ENCODE measurements around the gene MARS2. TPM values are rescaled to one million over a fixed set of nuclear protein-coding genes. Genes with fewer than 3 reads are reported as not detected.
"Not testable (repeated sequence)": the region's sequence is repeated elsewhere in the genome, so short reads cannot be mapped to it uniquely, and the experiment has no call there.

Gene MARS2
- total and polyA plus RNA-seq, 4 donors = 3.7 to 12.3 (median 8.6) TPM

DNA sequence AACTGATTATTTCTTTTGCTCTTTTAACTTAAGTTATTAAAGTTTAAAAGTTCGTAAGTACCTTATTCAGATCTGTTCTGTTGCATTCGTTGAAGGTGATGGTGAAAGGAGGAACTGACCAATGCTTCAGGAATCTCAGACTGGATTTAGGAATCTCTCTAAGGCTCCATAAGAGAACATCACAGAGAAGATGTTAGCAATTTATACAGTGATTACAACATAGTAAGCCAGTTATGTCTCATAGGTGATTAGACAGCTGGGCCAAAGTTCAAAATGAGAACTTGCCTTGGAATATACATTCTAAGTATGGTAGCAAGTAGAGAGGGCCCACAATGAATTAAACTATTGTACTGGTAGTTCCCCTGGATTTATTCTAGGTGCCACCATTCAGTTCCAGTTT is 3.2 kb downstream of the MARS2 start:
- no peak overlapping the region for H3K4me3 ChIP-seq (ENCODE audit: low read depth in 1 of 3, low read length in 3 of 3)
- peaks cover 2 to 34% (median 29%) of the 10 kb centered on the region in 4 donors for H3K4me1 ChIP-seq (ENCODE audit: control insufficient read depth in 4 of 4, insufficient read depth in 4 of 4, low read length in 3 of 4)
- TF ChIP-seq NR2F2 (IDR thresholded peaks at IDR 0.05) = no peak
- TF ChIP-seq YY1 (IDR thresholded peaks at IDR 0.05) = no peak
- TF ChIP-seq, protein P1, sequence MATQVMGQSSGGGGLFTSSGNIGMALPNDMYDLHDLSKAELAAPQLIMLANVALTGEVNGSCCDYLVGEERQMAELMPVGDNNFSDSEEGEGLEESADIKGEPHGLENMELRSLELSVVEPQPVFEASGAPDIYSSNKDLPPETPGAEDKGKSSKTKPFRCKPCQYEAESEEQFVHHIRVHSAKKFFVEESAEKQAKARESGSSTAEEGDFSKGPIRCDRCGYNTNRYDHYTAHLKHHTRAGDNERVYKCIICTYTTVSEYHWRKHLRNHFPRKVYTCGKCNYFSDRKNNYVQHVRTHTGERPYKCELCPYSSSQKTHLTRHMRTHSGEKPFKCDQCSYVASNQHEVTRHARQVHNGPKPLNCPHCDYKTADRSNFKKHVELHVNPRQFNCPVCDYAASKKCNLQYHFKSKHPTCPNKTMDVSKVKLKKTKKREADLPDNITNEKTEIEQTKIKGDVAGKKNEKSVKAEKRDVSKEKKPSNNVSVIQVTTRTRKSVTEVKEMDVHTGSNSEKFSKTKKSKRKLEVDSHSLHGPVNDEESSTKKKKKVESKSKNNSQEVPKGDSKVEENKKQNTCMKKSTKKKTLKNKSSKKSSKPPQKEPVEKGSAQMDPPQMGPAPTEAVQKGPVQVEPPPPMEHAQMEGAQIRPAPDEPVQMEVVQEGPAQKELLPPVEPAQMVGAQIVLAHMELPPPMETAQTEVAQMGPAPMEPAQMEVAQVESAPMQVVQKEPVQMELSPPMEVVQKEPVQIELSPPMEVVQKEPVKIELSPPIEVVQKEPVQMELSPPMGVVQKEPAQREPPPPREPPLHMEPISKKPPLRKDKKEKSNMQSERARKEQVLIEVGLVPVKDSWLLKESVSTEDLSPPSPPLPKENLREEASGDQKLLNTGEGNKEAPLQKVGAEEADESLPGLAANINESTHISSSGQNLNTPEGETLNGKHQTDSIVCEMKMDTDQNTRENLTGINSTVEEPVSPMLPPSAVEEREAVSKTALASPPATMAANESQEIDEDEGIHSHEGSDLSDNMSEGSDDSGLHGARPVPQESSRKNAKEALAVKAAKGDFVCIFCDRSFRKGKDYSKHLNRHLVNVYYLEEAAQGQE (IDR thresholded peaks at IDR 0.05) = no peak
- TF ChIP-seq HNF4A (conservative IDR thresholded peaks at IDR 0.05) = no peak
- TF ChIP-seq HNF4G (IDR thresholded peaks at IDR 0.05) = no peak
- H3K27me3 ChIP-seq (ENCODE audit: control insufficient read depth in 4 of 4, insufficient read depth in 4 of 4, low read length in 3 of 4) = no peaks in the 10 kb centered on the region
- H3K9ac ChIP-seq (ENCODE audit: low read depth in 1 of 2, low read length in 2 of 2) = no peak overlapping the region
- no peak for DNase-seq (ENCODE audit: low spot score)
- H3K27ac ChIP-seq (ENCODE audit: low read depth in 1 of 2, low read length in 2 of 2) = no peak overlapping the region
- 48% methylated on average over 2 of the region's 2 CpGs for WGBS
- no peaks in the 10 kb centered on the region for H3K9me3 ChIP-seq (ENCODE audit: control insufficient read depth in 4 of 4, low read length in 3 of 4)
- H3K36me3 ChIP-seq (ENCODE audit: control insufficient read depth in 4 of 4, insufficient read depth in 3 of 4, low read depth in 1 of 4, low read length in 3 of 4) = no peaks in the 10 kb centered on the region

DNA sequence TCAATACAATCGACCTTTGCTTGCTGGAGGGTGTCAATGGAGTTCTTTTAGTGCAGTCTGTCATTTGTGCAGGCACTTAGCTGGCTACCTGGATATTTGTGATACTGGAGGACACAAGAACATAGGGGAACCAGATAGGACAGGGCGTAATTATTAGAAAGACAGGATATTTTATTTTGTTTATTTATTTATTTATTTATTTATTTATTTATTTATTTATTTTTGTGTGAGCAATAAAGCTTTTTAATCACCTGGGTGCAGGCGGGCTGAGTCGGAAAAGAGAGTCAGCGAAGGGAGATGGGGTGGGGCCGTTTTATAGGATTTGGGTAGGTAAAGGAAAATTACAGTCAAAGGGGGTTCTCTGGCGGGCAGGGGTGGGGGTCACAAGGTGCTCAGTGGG is 4.0 kb downstream of the MARS2 start:
- DNase-seq (ENCODE audit: low spot score); H3K4me3 ChIP-seq (ENCODE audit: low read depth in 1 of 3, low read length in 3 of 3); H3K27me3 ChIP-seq (ENCODE audit: control insufficient read depth in 4 of 4, insufficient read depth in 4 of 4, low read length in 3 of 4); H3K9me3 ChIP-seq (ENCODE audit: control insufficient read depth in 4 of 4, low read length in 3 of 4); H3K9ac ChIP-seq (ENCODE audit: low read depth in 1 of 2, low read length in 2 of 2); H3K27ac ChIP-seq (ENCODE audit: low read depth in 1 of 2, low read length in 2 of 2); H3K36me3 ChIP-seq (ENCODE audit: control insufficient read depth in 4 of 4, insufficient read depth in 3 of 4, low read depth in 1 of 4, low read length in 3 of 4): not testable (repeated sequence)
- WGBS = 91% methylated on average over 7 of the region's 7 CpGs
- peaks cover 2 to 34% (median 29%) of the 10 kb centered on the region in 4 donors for H3K4me1 ChIP-seq (ENCODE audit: control insufficient read depth in 4 of 4, insufficient read depth in 4 of 4, low read length in 3 of 4)

DNA sequence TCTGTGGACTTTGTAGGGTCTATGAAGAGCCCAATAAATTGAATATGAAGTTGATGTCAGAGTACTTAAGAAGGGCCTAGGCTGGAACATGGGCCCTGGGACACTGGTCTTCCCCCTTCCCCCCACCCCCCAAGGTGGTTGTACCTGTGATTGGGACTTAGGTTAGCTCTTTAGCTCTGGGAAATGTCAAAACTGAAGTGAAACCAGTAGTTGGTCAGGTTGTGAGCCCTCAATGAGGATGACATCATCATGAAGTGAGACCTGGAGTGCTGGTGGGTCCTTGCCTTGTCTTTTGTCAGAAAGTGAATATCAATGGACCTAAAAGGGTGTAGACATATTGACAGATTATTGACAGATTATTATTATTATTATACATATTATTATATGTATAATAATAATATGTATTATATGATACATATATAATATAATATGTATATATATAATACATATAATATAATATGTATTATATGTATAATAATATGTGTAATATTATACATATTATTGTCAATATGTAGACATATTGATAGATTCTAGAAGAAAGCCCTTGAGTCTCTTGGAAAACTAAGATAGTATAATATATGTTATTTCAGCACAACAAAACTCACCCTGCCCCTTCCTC is 5.4 kb downstream of the MARS2 start:
- H3K27ac ChIP-seq (ENCODE audit: low read depth in 1 of 2, low read length in 2 of 2) = no peak overlapping the region
- TF ChIP-seq HNF4G (IDR thresholded peaks at IDR 0.05) (no peak), GABPA (IDR thresholded peaks at IDR 0.05 in 1 of 2, conservative IDR thresholded peaks at IDR 0.05 in 1 of 2) (no peak), TAF1 (conservative IDR thresholded peaks at IDR 0.05) (no peak), SP1 (IDR thresholded peaks at IDR 0.05) (no peak)
- TF ChIP-seq, protein P1 (IDR thresholded peaks at IDR 0.05) = no peak
- TF ChIP-seq, protein P2, sequence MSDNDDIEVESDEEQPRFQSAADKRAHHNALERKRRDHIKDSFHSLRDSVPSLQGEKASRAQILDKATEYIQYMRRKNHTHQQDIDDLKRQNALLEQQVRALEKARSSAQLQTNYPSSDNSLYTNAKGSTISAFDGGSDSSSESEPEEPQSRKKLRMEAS (IDR thresholded peaks at IDR 0.05) = no peak
- TF ChIP-seq, protein P3, sequence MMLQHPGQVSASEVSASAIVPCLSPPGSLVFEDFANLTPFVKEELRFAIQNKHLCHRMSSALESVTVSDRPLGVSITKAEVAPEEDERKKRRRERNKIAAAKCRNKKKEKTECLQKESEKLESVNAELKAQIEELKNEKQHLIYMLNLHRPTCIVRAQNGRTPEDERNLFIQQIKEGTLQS (IDR thresholded peaks at IDR 0.05) = no peak

More for the DNA sequence above, 5.4 kb downstream of the MARS2 start:
- Histone ChIP-seq H3K27me3 (ENCODE audit: control insufficient read depth in 4 of 4, insufficient read depth in 4 of 4, low read length in 3 of 4) (no peaks in the 10 kb centered on the region), H3K4me3 (ENCODE audit: low read depth in 1 of 3, low read length in 3 of 3) (no peak overlapping the region), H3K4me1 (ENCODE audit: control insufficient read depth in 4 of 4, insufficient read depth in 4 of 4, low read length in 3 of 4) (peaks cover 2 to 33% (median 29%) of the 10 kb centered on the region in 4 donors), H3K36me3 (ENCODE audit: control insufficient read depth in 4 of 4, insufficient read depth in 3 of 4, low read depth in 1 of 4, low read length in 3 of 4) (peaks cover 0 to 2% (median 0%) of the 10 kb centered on the region in 4 donors), H3K9ac (ENCODE audit: low read depth in 1 of 2, low read length in 2 of 2) (no peak overlapping the region), H3K9me3 (ENCODE audit: control insufficient read depth in 4 of 4, low read length in 3 of 4) (no peaks in the 10 kb centered on the region)
- DNase-seq (ENCODE audit: low spot score) = no peak
